ENCODE measurements around the gene SLC39A2. TPM values are rescaled to one million over a fixed set of nuclear protein-coding genes. Genes with fewer than 3 reads are reported as not detected.

SLC39A2 gene
- total RNA-seq, 1 experiment from 2014 or later: not detected

GRCh38 chr14:21016413-21017190, 17.5 kb downstream of the SLC39A2 start:
- no TSS peak for BruUV-seq (replicated peaks)
- CTCF ChIA-PET: interaction anchor here (0.7 to 4.0 kb wide), 6 partner anchors 11 to 108 kb away, joined by 3 to 148 read pairs (median 36); partner anchors contain the start of genes RNASE7 and SLC39A2
- POLR2A ChIA-PET: no interaction called here

More at GRCh38 chr14:21016413-21017190, 17.5 kb downstream of the SLC39A2 start:
- H4K20me1 ChIP-seq (ENCODE audit: insufficient read depth): no peaks in the 10 kb centered on the region
- RAD21 ChIA-PET (ENCODE audit: low non-redundant PET in 1 of 2, low total read pairs in 2 of 2, uncharacterized antibody in 2 of 2, unreplicated experiment in 2 of 2): interaction anchor here in 1 of 2 experiments (3.6 kb wide), 1 partner anchor 23 kb away, joined by 30 read pairs; no protein-coding TSS in a partner anchor
- no peak overlapping the region for H3K9ac ChIP-seq (ENCODE audit: low read length)
- no peaks in the 10 kb centered on the region for H3K9me3 ChIP-seq (ENCODE audit: control insufficient read depth in 1 of 2, insufficient read depth in 1 of 2, low read depth in 1 of 2, low read length in 2 of 2)
- H3K4me3 ChIP-seq (replicated peaks in 1 of 2; ENCODE audit: low read depth in 1 of 2, low read length in 2 of 2): no peak overlapping the region
- no peaks in the 10 kb centered on the region for H3K9me2 ChIP-seq (ENCODE audit: insufficient read depth)
- no peak overlapping the region for H3K4me2 ChIP-seq (ENCODE audit: low read length)
- H2AFZ ChIP-seq (ENCODE audit: low read depth, low read length, poor library complexity, severe bottlenecking): no peak overlapping the region
- ATAC-seq (no peak), DNase-seq (ENCODE audit: low read depth, low spot score) (no peak)
- no peak for TF ChIP-seq ZBTB33 (IDR thresholded peaks at IDR 0.05; ENCODE audit: extremely low read depth, insufficient replicate concordance, low read length)
- no peak for TF ChIP-seq EZH2 (IDR thresholded peaks at IDR 0.05)
- no peak overlapping the region for H3K27ac ChIP-seq (ENCODE audit: low read depth, low read length)
- H3K36me3 ChIP-seq (ENCODE audit: control insufficient read depth in 1 of 2, insufficient read depth in 2 of 2, low read length in 2 of 2): no peaks in the 10 kb centered on the region; a peak in 1 of 4 replicates
- peaks cover 0 to 4% of the 10 kb centered on the region in 2 experiments; a peak in 1 of 4 replicates for H3K4me1 ChIP-seq (ENCODE audit: control insufficient read depth in 1 of 2, insufficient read depth in 2 of 2, low read length in 2 of 2)
- H3K79me2 ChIP-seq (ENCODE audit: insufficient read depth, low read length): no peaks in the 10 kb centered on the region
- intact Hi-C loops (cut with micrococcal nuclease): loop anchor here (10.0 kb wide), 1 partner anchor 538 kb away; no protein-coding TSS in a partner anchor
- peaks cover 17% of the 10 kb centered on the region; the same call in 1 of the 2 replicates for H3K27me3 ChIP-seq (ENCODE audit: insufficient read depth, low read length)
